NCI-H524 treated with DMSO at 0.1 percent for 48 hours (cell line): ENCODE data around the gene GPR39.
"Not testable (repeated sequence)": the region's sequence is repeated elsewhere in the genome, so short reads cannot be mapped to it uniquely, and the experiment has no call there.

ENCODE experiments used
- DNase-seq: peaks from one replicate; lab custom pipeline; 2025; lab: John Stamatoyannopoulos, UW

GPR39 gene

DNA sequence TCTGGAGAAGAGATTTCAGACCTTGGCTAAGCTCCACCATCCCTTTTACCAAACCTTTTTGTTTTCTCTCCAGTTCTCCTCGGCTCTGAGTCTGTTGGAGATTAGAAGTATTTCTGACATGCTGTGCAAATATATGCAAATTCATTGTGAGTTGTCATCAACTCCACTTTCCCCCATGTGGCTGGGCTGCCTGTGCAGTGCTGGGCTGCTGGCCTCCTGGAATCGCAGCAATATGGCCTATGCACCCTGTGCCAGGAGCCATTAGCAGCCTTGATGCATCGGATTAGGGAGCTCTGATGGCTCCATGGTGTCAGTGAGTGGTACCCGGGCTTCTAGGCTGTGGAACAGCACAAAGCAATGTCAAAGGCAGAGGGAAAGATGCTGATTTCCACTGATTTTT lies 80.0 kb downstream of the GPR39 start:
- DNase-seq: no peak

DNA sequence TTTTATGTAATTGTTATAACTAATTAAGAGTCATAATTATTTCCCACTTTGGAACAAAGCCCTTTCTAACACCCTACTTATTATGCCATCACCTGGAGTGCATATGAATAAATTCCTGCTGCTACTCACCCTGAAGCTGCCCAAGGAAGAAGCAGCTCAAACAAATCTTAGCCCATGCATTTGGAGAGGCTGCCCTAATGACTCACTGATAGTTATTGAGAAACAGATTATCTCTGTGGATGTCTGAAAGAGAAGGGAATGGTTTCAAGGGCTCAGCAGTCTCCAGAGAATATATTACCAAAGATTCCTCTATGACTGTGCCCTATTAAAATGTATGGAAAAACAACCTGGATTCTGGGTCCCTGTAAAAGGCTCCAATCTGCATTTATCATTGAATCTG lies 81.0 kb downstream of the GPR39 start:
- DNase-seq: no peak

DNA sequence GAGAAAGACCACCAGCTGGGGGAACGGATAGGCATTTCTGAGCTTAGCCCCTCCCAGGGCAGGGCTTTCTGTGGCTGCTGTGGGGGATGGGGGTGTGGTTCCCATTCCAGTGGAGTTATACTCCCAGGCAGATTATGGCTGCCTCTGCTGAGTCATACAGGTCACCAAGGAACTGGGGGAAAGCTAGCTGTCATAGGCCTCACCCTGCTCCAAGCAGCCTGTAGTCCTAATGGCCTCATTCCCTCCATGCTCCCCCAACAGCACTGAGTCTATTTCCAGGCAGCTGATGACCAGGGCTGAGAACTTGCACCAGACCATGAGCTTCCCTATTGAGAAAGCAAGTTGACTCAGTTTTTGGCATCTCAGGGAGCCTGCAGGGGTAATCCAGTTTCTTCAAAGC lies 87.1 kb downstream of the GPR39 start:
- no peak for DNase-seq

DNA sequence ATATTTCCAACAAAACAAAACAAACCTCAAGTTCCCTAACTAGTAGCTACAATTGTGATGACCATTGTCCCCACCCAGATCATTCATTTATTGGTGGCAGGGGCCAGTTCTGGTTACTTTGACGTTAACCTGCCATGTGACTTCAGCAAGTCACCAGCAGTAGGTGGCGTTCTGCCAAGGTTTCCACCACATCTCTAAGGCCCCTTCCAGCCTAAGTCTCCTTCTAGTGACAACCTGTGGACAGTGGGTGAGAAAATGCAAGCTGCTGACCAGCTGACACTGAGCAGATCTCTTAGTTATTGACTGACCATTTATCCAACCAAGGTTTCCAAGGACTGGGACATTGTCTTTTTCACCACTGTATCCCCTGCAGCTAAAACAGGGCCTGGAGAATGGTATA lies 98.4 kb downstream of the GPR39 start:
- no peak for DNase-seq

DNA sequence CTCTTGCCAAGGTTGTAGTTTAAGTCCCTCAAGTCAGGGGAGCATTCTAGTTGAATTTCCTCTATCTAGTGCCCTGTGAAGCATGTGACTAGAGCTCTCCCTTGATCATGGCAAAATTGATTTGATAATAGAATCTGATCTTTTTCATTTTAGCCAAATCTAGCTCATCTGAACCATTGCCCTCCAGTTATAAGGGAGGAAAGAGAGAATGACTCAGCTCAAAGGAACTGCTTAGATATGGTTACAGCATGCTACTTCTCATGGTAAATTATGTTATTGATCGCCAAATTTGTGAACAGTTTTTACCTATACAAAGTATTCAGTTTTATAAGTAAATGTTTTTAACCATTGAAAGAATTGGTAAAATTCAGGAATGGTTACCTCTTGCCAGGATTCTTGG lies 100.8 kb downstream of the GPR39 start:
- DNase-seq: no peak

DNA sequence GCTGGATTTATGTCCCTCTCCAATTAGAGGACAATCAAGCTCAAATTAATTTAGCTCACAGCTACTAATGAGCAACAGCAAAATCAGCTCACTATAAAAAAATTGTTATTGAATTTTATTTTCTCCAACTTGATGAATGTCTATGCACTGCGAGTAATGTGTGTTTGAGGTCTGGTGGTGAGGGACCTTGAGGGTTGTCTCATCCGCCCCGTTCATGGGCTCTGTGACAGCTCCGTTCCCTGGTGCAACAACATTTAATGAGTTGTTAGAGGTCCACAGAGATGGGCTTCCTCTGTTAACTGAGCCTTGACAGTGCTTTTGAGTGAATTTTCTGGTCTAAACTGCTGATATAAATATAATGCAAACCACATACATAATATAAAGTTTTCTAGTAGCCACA lies 101.7 kb downstream of the GPR39 start:
- no peak for DNase-seq

DNA sequence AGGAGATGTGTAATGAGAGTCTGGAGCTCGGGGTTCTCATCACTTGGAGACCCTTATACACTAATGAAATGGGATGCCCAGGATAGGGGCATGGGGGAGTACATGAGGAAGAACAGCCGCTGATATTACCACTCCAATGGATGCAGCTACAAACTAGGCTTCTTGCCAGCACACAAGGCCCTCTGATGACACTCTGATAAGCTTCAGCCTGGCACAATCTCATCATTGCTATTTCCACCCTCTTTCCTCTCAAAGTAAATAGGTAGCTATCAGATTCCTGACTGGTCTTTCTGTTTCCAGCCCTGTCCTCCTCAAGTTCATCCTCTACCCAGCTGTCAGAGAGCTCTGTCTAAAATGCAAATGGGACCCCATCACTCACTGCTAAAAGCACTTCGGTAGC lies 103.0 kb downstream of the GPR39 start:
- DNase-seq: no peak

DNA sequence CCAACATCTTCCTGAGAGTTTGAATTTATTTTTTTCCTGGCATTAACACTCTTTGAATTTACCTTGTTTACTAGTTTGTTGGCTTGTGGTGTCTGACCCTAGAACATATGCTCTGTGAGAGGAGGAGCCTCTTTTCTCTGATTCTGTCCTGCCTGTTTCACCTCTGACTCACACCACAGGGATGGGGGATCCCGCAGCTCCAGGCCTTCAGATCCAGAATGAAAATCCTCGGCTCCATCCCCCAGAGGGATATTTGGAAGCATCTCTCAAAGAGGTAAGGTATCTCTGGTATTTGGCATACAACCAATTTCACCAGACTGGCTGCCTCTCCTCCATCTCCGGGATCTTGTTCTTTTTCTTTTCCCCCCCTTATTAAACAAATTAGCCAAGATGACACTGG lies 104.7 kb downstream of the GPR39 start:
- DNase-seq: no peak

DNA sequence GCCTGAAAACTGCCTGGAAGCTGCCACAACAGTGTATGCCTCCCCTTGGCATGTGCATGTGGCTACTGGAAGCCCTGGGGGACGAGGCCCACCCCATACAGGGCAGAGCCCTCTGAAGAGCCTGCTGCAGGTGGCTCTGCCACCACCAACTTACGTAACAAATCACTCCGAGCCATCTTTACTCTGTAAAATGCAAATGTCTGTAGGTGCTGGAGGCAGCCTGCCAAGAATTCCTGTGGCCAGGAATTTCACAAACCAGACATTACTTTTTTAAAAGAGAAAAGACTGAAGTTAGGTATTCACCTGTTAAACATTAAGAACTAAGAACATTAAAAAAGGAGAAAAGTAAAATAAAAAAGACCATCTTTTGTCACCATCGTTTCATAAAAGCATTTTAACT lies 106.3 kb downstream of the GPR39 start:
- no peak for DNase-seq

DNA sequence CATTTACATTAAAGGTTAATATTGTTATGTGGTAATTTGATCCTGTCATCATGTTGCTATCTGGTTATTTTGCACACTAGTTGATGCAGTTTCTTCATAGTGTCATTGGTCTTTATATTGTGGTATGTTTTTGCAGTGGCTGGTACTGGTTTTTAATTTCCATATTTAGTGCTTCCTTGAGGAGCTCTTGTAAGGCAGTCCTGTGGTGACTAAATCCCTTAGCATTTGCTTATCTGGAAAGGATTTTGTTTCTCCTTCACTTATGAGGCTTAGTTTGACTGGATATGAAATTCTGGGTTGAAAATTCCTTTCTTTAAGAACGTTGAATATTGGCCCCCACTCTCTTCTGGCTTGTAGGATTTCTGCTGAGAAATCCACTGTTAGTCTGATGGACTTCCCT lies 120.5 kb downstream of the GPR39 start:
- not testable (repeated sequence) for DNase-seq

DNA sequence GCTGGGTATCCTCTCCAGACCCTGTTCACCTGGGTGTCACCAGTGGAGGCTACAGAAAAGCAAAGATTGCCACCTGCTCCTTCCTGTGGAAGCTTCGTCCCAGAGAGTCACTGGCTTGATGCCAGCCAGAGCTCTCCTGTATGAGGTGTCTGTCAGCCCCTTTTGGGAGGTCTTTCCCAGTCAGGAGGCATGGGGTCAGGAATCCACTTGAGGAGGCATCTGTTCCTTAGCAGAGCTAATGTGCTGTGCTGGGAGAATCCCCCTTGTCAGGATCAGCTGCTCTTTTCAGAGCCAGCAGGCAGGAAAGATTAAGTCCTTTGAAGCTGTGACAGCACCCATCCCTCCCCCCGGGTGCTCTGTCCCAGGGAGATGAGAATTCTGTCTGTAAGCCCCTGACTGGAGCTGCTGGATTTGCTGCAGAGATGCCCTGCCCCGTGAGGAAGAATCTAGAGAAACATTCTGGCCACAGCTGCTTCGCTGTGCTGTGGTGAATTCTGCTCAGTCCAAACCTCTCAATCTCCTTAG lies 121.8 kb downstream of the GPR39 start:
- DNase-seq: peak; percentile 93

DNA sequence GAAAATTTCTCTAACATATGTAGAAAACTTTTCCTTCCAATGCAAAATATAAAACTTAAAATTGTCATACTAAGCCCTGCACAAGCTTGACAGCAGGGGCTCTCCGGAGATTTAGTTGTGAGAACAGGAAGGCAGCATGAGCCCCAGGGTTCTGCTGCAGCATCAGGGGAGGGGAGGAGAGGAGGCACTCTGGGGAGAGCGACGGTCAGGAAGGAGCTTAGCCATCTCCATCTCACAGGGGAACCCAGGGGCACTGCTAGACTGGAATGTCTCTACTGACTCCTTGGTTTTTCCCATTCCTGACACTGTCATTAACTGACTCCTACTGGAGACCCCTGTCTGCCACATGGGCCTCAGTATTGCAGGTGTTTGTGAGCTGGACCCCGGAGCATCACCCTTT lies 123.6 kb downstream of the GPR39 start:
- DNase-seq: no peak

DNA sequence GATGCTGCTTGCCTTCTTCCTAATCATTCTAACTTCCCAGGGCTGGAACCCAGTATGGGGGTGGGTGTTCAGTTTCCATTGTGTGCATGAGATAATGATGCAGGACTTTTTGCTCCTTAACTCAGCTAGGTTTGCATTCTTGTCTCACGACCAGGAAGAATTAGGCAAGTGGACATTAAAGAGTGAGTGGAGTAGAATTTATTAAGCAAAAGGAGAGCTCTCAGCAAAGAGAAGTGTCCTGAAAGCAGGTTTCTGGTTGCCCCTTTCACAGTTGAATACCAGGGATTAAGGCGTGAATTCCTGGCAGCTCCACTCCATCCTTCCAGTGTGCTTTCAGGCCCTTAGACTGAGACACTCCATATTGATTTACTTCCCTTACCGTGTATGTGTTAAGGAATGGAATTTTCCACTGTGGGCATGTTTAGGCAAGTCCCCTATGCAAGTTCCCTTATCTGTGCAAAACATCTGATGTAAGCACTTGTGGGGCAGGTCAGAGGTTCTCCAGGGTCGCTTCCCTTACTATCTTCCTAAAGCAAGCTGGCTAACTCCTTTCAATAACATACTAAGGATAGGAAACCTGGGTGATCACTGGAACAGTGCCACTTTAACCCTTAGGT lies 126.5 kb downstream of the GPR39 start:
- DNase-seq: no peak

DNA sequence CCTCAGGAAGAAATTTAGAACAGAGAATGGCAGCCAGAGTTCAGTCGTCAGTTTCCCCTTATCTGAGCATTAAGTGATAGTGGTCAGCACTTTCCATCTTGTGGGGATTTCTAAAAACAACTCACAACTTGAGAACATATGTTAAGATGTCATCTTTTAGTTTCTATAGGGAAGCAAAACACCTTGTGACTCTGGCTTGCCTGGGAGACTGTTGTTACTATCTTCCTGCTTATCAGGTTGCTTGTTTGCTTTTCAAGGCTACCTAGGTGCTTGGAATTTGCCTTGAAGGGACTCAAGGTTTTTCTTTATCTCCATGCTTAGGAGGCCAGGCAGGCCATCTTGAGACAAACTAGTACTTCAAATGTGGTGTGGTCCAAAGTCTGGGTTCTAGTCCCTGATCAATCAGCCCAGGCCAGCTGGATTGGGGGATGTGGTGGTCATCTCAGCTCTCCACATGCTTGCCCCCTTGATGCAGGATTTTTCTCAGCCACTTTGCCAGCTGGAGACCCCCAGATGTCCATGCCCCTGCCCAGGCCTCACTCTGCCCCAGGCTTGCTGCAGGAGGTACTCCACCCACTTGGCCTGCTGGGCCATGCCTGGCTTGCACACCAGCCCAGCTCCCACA lies 127.5 kb downstream of the GPR39 start:
- no peak for DNase-seq

DNA sequence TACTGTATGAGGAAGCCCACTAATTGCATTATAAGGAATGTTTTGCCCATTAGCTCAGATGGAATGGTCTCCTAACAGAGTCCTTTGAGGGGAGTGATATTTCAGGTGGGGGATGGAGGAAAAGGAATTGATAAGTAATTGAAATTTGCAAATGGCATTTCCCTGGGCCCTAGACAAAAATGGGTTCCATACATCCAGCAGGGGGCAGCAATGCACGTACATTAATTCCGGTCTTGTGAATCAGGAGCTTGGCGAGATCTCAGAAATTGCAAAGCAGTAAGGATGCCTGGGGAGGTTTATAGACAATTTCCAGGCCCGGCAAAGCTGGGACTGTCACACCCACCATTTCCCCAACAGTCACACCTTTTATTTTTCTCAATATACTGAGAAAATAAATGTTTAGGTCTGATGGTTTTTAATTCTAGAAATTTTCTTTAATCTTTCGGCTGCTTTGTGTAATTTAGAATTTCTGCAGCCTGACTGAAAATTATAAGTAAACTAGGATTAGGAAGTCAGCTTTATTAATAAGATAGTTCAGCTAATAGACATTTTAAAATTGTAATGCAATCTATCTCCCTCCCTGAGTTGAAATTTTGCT lies 130.6 kb downstream of the GPR39 start:
- no peak for DNase-seq

DNA sequence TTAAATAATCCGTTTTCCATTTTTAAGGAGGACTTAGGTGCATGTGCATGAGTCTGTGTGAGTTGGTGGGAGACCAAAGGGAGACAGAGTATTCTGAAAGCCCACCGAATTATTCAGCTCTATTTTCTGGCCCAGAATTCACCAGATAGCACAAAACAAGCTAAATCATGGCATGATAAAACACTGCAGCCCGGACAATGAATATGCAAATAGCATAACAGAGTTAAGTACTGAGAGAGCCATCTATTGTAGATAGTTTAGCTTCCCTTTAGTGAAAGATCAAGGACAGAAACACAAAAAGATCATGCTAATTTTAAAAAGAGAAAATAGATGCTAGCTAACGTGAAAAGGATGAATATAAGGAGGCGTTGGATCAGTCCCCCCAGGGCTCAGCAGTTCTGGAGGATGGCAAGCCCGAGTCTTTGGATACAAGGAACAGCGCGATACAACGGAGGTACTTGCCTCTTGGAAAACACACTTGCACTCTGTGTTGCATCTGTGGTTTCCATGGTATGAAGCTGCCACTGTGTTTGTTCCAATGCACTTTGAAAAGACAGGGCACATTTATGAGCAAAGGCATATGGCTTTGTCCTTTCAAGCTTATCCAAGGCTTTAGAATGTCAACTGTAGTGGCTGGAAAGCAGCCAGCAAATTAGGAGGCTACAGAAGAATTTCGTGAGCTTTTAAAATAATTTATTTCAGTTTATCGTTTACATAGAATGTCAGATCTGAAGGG lies 133.5 kb downstream of the GPR39 start:
- DNase-seq: no peak

DNA sequence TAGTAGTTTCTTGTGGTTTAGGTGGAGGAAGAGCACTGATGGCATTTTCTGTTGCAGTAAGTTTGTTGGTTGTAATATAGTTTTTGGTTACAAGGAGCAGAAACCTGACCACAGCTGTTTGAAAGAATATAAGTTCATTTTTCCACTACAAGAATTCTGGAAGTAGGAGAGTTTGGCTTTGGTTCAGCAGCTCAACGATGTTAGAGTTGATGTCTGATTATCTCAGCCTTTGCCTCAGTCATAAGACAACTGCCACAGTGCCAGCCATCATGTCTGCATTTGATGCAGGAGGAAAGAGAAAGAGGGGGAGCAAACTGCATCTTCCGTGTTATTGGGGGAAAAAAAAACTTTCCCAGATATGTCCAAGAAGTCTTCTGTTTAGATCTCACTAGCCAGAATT lies 134.3 kb downstream of the GPR39 start:
- no peak for DNase-seq

DNA sequence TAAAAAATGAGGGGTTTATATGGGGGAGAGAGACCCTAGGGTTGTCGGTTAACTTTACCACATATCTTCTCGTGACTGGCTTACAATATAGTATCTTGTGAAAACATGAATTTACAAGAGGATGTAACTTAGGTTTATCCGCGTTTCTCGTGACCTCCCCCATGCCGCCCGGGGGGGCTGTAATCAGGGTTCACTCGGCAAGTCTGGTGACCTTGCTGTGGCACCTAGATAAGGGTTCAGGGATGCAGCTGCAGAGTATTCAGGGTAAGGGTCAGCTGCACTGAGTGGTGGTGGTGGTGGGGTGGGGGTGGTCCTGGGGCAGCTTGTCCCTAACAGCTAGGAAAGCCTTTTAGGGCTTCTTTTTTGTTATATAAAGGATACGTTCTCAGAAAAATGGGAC lies 141.1 kb downstream of the GPR39 start:
- DNase-seq: no peak

DNA sequence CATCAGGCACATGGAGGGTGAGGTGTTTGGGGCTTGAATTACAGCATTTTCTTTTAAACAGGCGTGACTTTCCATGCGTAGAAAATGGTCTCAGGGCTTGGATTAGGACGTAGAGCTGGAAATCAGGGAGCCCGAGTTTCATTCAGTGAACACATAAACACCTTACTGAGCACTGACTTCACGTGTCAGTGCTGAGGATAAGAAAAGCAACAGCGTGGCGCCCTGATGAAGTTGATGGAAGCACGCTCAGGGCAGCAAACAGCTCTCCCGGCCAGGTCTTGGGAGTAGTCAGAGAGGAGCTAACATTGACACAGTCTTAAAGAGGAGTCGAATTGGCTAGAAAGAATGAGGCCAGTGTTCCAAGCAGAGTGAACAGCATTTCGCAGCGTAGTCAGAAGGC lies 142.7 kb downstream of the GPR39 start:
- no peak for DNase-seq

DNA sequence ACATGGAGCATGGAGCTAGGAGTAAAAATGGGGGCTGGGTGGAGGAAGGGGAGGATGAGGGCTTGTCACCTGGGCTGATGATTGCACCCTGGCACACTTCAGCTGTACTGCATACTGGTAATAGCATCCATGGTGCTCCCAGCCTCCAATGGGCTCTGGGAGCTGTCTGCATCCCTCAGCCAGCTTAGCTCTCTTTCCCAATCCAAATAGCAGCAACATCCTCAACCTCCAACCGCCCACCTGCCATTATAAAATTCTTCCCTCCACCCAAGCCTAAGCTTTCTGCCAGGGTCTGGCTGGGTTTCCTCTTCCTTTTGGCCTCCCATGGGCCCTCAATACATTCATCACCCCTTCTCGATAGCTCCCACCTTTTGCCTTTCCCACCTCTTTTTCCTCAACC lies 143.3 kb downstream of the GPR39 start:
- no peak for DNase-seq

DNA sequence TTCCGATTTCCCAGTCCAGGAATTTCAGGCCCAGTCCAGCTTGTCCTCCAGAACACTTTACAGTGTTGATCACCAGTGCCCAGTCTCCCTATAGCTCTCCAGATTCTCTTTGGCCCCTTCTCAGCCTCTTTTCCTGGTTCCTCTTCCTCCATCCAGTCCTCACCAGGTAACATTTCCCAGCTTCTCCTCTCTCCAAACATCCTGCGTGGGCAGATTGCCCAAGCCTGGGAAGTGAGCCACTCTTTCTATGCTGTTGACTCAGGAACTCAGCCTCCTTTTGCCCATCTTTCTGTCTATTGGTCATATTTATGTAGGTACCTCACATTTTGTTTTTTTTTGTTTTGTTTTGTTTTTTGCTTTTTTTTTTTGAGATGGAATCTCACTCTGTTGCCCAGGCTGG lies 144.0 kb downstream of the GPR39 start:
- DNase-seq: no peak

DNA sequence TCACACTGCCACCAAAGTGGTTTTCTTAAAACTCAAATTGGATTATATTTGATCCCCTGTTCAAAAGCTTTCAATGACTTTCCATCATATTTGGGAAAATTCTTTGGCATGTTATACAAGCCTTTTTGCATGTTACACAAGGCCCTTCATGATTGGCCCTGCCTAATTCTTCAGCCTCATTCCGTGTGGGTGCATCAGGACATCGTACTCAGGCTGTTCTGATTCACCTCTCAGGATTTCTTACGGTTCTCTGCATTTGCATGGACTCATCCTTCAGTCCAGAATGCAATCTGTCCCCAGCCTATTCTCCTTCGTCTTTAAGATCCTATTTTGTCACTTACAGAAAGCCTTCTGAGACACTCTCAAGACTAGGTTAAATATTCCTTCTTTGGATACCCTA lies 145.6 kb downstream of the GPR39 start:
- DNase-seq: no peak

DNA sequence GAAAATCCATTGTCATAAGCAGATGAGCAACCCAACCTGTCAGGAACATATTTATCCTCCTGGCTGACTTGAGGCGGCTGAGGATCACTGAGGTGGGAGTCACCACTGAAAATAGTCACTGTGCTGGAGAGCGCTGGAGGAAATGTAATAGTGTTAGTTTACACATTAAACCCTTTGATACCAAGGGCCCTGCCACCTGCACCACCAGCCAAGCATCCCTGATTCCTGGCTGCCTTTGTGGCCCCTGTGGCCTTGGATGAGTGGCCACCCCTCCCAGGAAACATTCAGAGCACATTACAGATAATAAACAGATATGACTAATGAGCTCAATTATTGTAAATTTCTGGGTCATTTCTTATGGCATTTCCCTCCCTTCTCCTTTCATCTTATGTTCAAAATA lies 147.5 kb downstream of the GPR39 start:
- no peak for DNase-seq
